ENCODE measurements around the gene TMEM109. TPM values are rescaled to one million over a fixed set of nuclear protein-coding genes. Genes with fewer than 3 reads are reported as not detected.

Gene TMEM109
- total and polyA plus RNA-seq, 2 of the 13 experiments (the other 11 are each of a cell fraction or from before 2014, with no cell fraction given): 7.7 to 18.0 TPM

- TF ChIP-seq, protein P1, sequence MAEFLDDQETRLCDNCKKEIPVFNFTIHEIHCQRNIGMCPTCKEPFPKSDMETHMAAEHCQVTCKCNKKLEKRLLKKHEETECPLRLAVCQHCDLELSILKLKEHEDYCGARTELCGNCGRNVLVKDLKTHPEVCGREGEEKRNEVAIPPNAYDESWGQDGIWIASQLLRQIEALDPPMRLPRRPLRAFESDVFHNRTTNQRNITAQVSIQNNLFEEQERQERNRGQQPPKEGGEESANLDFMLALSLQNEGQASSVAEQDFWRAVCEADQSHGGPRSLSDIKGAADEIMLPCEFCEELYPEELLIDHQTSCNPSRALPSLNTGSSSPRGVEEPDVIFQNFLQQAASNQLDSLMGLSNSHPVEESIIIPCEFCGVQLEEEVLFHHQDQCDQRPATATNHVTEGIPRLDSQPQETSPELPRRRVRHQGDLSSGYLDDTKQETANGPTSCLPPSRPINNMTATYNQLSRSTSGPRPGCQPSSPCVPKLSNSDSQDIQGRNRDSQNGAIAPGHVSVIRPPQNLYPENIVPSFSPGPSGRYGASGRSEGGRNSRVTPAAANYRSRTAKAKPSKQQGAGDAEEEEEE (CRISPR knock-in tag; IDR thresholded peaks at IDR 0.05; ENCODE audit: borderline replicate concordance): no peak
- no peak for TF ChIP-seq PTBP1 (IDR thresholded peaks at IDR 0.05; ENCODE audit: low read depth, low read length, poor library complexity, severe bottlenecking)
- no peak for TF ChIP-seq BRCA1 (CRISPR knock-in tag; IDR thresholded peaks at IDR 0.05)
- TF ChIP-seq ZNF816 (CRISPR knock-in tag; IDR thresholded peaks at IDR 0.05; ENCODE audit: borderline replicate concordance): no peak
- TF ChIP-seq MXD3 (CRISPR knock-in tag; IDR thresholded peaks at IDR 0.05): no peak
- no peak for TF ChIP-seq STAT5B (CRISPR knock-in tag; IDR thresholded peaks at IDR 0.05)
- no peak for TF ChIP-seq HES4 (CRISPR knock-in tag; IDR thresholded peaks at IDR 0.05; ENCODE audit: borderline replicate concordance)
- no peak for TF ChIP-seq NKX3-1 (CRISPR knock-in tag; IDR thresholded peaks at IDR 0.05)
- TF ChIP-seq ZNF670 (CRISPR knock-in tag; IDR thresholded peaks at IDR 0.05; ENCODE audit: borderline replicate concordance): no peak
- no peak for TF ChIP-seq AHR (CRISPR knock-in tag; IDR thresholded peaks at IDR 0.05)
- no peak for TF ChIP-seq MXD1 (CRISPR knock-in tag; IDR thresholded peaks at IDR 0.05)
- peak; percentile 99 for TF ChIP-seq STAG1 (CRISPR knock-in tag; IDR thresholded peaks at IDR 0.05)
- TF ChIP-seq XRCC5 (optimal IDR thresholded peaks at IDR 0.05; ENCODE audit: low read length): peak; percentile 69
- TF ChIP-seq ZNF337 (CRISPR knock-in tag; IDR thresholded peaks at IDR 0.05; ENCODE audit: borderline replicate concordance, low read depth): no peak
- TF ChIP-seq TSC22D2 (CRISPR knock-in tag; IDR thresholded peaks at IDR 0.05; ENCODE audit: borderline replicate concordance): no peak
- no peak for TF ChIP-seq RORA (CRISPR knock-in tag; IDR thresholded peaks at IDR 0.05)
- TF ChIP-seq NONO (IDR thresholded peaks at IDR 0.05): no peak
- no peak for TF ChIP-seq NONO (CRISPR knock-in tag; conservative IDR thresholded peaks at IDR 0.05)
- no peak for TF ChIP-seq ZNF781 (CRISPR knock-in tag; IDR thresholded peaks at IDR 0.05; ENCODE audit: borderline replicate concordance, not compliant biosample characterization)
- no peak for TF ChIP-seq MTF2 (CRISPR knock-in tag; IDR thresholded peaks at IDR 0.05; ENCODE audit: borderline replicate concordance)
- no peak for TF ChIP-seq SMAD9 (CRISPR knock-in tag; IDR thresholded peaks at IDR 0.05)
- no peak for TF ChIP-seq ZBTB7B (CRISPR knock-in tag; IDR thresholded peaks at IDR 0.05)
- no peak for TF ChIP-seq NCOA2 (CRISPR knock-in tag; IDR thresholded peaks at IDR 0.05)
- TF ChIP-seq NFE2L1 (CRISPR knock-in tag; IDR thresholded peaks at IDR 0.05; ENCODE audit: borderline replicate concordance): no peak
- no peak for TF ChIP-seq EHMT2 (IDR thresholded peaks at IDR 0.05; ENCODE audit: borderline replicate concordance, low read depth, low read length)
- TF ChIP-seq KDM6A (CRISPR knock-in tag; IDR thresholded peaks at IDR 0.05; ENCODE audit: low read depth): no peak
- no peak for TF ChIP-seq LCORL (IDR thresholded peaks at IDR 0.05)
- no peak for TF ChIP-seq LCORL (CRISPR knock-in tag; IDR thresholded peaks at IDR 0.05)
- TF ChIP-seq, protein P2, sequence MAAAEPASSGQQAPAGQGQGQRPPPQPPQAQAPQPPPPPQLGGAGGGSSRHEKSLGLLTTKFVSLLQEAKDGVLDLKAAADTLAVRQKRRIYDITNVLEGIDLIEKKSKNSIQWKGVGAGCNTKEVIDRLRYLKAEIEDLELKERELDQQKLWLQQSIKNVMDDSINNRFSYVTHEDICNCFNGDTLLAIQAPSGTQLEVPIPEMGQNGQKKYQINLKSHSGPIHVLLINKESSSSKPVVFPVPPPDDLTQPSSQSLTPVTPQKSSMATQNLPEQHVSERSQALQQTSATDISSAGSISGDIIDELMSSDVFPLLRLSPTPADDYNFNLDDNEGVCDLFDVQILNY (CRISPR knock-in tag; conservative IDR thresholded peaks at IDR 0.05): no peak
- TF ChIP-seq, protein P3, sequence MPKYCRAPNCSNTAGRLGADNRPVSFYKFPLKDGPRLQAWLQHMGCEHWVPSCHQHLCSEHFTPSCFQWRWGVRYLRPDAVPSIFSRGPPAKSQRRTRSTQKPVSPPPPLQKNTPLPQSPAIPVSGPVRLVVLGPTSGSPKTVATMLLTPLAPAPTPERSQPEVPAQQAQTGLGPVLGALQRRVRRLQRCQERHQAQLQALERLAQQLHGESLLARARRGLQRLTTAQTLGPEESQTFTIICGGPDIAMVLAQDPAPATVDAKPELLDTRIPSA (CRISPR knock-in tag; IDR thresholded peaks at IDR 0.05; ENCODE audit: borderline replicate concordance): no peak
- TF ChIP-seq BORCS8-MEF2B (CRISPR knock-in tag; IDR thresholded peaks at IDR 0.05): no peak
Observed at GRCh38 chr11:60887556-60887955, 26.4 kb upstream of the TMEM109 start (continued).
